ENCODE data around the gene MAP4. TPM values are rescaled to one million over a fixed set of nuclear protein-coding genes. Genes with fewer than 3 reads are reported as not detected.

The MAP4 gene
- total RNA-seq, 1 experiment from 2014 or later: 137 TPM

DNA sequence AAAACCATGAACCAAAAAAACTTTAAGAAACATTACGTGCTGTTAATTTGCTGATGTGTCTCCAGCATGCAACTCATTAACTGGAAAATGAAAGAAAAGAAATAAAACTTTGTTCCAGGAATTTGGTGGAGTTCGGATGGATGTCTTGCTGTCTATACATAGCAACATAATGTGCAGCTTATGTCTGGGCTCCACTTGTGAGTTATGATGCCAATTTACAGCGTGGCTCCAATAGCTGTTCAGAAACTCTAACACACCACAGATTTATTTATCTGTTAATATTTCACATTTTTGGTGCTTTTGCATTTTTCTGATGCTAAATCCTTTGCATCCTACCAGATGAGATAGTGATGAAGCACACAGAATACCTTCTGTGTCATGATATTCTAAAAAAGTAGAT lies 45.1 kb downstream of the MAP4 start:
- Mint-ChIP-seq H3K27me3 (ENCODE audit: insufficient read depth, unreplicated experiment) (no peaks in the 10 kb centered on the region), H3K4me3 (ENCODE audit: unreplicated experiment) (no peak overlapping the region), H3K4me1 (ENCODE audit: low read depth, unreplicated experiment) (no peaks in the 10 kb centered on the region), H3K36me3 (ENCODE audit: insufficient read depth, unreplicated experiment) (peaks cover 12% of the 10 kb centered on the region), H3K9me3 (ENCODE audit: unreplicated experiment) (no peaks in the 10 kb centered on the region), H3K27ac (ENCODE audit: unreplicated experiment) (no peak overlapping the region)
- no peaks in the 10 kb centered on the region for H3K9me3 ChIP-seq
- H3K36me3 ChIP-seq (ENCODE audit: control insufficient read depth, insufficient read depth, low read length): no peaks in the 10 kb centered on the region
- no peak overlapping the region for H3K4me3 ChIP-seq (ENCODE audit: low read depth, low read length)
- CTCF ChIA-PET: no interaction called here
- no peaks in the 10 kb centered on the region for H3K27me3 ChIP-seq (replicated peaks; ENCODE audit: control insufficient read depth, insufficient read depth, low read length)
- TF ChIP-seq, protein P1, sequence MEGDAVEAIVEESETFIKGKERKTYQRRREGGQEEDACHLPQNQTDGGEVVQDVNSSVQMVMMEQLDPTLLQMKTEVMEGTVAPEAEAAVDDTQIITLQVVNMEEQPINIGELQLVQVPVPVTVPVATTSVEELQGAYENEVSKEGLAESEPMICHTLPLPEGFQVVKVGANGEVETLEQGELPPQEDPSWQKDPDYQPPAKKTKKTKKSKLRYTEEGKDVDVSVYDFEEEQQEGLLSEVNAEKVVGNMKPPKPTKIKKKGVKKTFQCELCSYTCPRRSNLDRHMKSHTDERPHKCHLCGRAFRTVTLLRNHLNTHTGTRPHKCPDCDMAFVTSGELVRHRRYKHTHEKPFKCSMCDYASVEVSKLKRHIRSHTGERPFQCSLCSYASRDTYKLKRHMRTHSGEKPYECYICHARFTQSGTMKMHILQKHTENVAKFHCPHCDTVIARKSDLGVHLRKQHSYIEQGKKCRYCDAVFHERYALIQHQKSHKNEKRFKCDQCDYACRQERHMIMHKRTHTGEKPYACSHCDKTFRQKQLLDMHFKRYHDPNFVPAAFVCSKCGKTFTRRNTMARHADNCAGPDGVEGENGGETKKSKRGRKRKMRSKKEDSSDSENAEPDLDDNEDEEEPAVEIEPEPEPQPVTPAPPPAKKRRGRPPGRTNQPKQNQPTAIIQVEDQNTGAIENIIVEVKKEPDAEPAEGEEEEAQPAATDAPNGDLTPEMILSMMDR (IDR thresholded peaks at IDR 0.05; ENCODE audit: insufficient read depth in 1 of 2, low read depth in 1 of 2, low read length in 1 of 2, severe bottlenecking in 1 of 2, unreplicated experiment in 1 of 2): no peak
- DNase-seq: no peak
- POLR2A ChIA-PET: no interaction called here
- no TSS peak for BruUV-seq (replicated peaks)
- intact Hi-C loops (cut with micrococcal nuclease; ENCODE audit: unreplicated experiment): no loop called here
- H3K4me1 ChIP-seq: no peaks in the 10 kb centered on the region

DNA sequence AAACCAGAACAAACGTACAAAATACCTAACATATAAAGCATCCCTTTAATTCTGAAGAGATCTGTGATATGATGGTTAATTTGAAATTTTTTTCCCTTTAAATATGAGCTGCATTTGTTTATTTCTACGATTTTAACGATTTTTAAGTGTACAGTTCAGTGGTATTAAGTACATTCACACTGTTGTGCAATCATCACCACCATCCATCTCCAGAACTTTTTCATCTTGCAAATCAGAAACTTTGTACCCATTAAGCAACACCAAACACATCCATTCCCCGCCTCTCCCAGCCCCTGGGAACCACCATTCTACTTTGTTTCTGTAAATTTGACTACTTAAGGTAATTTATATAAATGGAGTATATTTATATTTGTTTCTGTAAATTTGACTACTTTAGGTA lies 51.5 kb downstream of the MAP4 start:
- BruUV-seq (replicated peaks): no TSS peak
- peaks cover 6% of the 10 kb centered on the region for H3K36me3 Mint-ChIP-seq (ENCODE audit: insufficient read depth, unreplicated experiment)
- ChIA-PET POLR2A (no interaction called here), CTCF (no interaction called here)
- DNase-seq: no peak
- intact Hi-C loops (cut with micrococcal nuclease; ENCODE audit: unreplicated experiment): no loop called here
- H3K4me3 Mint-ChIP-seq (ENCODE audit: unreplicated experiment): no peak overlapping the region
- H3K27ac Mint-ChIP-seq (ENCODE audit: unreplicated experiment): no peak overlapping the region
- no peaks in the 10 kb centered on the region for H3K27me3 ChIP-seq (replicated peaks; ENCODE audit: control insufficient read depth, insufficient read depth, low read length)
- H3K36me3 ChIP-seq (ENCODE audit: control insufficient read depth, insufficient read depth, low read length): no peaks in the 10 kb centered on the region
- H3K9me3 Mint-ChIP-seq (ENCODE audit: unreplicated experiment): no peaks in the 10 kb centered on the region
- no peaks in the 10 kb centered on the region for H3K9me3 ChIP-seq
- H3K27me3 Mint-ChIP-seq (ENCODE audit: insufficient read depth, unreplicated experiment): no peaks in the 10 kb centered on the region
- H3K4me3 ChIP-seq (ENCODE audit: low read depth, low read length): no peak overlapping the region
- TF ChIP-seq, protein P1 (IDR thresholded peaks at IDR 0.05; ENCODE audit: insufficient read depth in 1 of 2, low read depth in 1 of 2, low read length in 1 of 2, severe bottlenecking in 1 of 2, unreplicated experiment in 1 of 2): no peak
- peaks cover 7% of the 10 kb centered on the region; the same call in 1 of the 2 replicates for H3K4me1 ChIP-seq
- peaks cover 8% of the 10 kb centered on the region for H3K4me1 Mint-ChIP-seq (ENCODE audit: low read depth, unreplicated experiment)

GRCh38 chr3:47961815-47962606 lies 54.2 kb downstream of the MAP4 start:
- Mint-ChIP-seq H3K27ac (ENCODE audit: unreplicated experiment) (no peak overlapping the region), H3K9me3 (ENCODE audit: unreplicated experiment) (no peaks in the 10 kb centered on the region), H3K4me1 (ENCODE audit: low read depth, unreplicated experiment) (peaks cover 8% of the 10 kb centered on the region), H3K4me3 (ENCODE audit: unreplicated experiment) (no peak overlapping the region), H3K27me3 (ENCODE audit: insufficient read depth, unreplicated experiment) (no peaks in the 10 kb centered on the region), H3K36me3 (ENCODE audit: insufficient read depth, unreplicated experiment) (peaks cover 15% of the 10 kb centered on the region)
- Histone ChIP-seq H3K9me3 (no peaks in the 10 kb centered on the region), H3K36me3 (ENCODE audit: control insufficient read depth, insufficient read depth, low read length) (no peaks in the 10 kb centered on the region), H3K4me1 (peaks cover 7% of the 10 kb centered on the region; the same call in 1 of the 2 replicates), H3K4me3 (ENCODE audit: low read depth, low read length) (no peak overlapping the region), H3K27me3 (replicated peaks; ENCODE audit: control insufficient read depth, insufficient read depth, low read length) (no peaks in the 10 kb centered on the region)
- POLR2A ChIA-PET: interaction anchor here (0.5 kb wide), 1 partner anchor 127 kb away, joined by 3 read pairs; no protein-coding TSS in a partner anchor
- TF ChIP-seq, protein P1 (IDR thresholded peaks at IDR 0.05; ENCODE audit: insufficient read depth in 1 of 2, low read depth in 1 of 2, low read length in 1 of 2, severe bottlenecking in 1 of 2, unreplicated experiment in 1 of 2): no peak
- intact Hi-C loops (cut with micrococcal nuclease; ENCODE audit: unreplicated experiment): no loop called here
- no TSS peak for BruUV-seq (replicated peaks)
- no peak for DNase-seq
- CTCF ChIA-PET: no interaction called here

Data from Caco-2 (cell line).